NCI-H1105 treated with DMSO at 0.1 percent for 48 hours (cell line): ENCODE results near the gene SEC24A.
"Not testable (repeated sequence)": the region's sequence is repeated elsewhere in the genome, so short reads cannot be mapped to it uniquely, and the experiment has no call there.

Source experiments
- DNase-seq: peaks from one replicate; lab custom pipeline; 2025; lab: John Stamatoyannopoulos, UW

The SEC24A gene

DNA sequence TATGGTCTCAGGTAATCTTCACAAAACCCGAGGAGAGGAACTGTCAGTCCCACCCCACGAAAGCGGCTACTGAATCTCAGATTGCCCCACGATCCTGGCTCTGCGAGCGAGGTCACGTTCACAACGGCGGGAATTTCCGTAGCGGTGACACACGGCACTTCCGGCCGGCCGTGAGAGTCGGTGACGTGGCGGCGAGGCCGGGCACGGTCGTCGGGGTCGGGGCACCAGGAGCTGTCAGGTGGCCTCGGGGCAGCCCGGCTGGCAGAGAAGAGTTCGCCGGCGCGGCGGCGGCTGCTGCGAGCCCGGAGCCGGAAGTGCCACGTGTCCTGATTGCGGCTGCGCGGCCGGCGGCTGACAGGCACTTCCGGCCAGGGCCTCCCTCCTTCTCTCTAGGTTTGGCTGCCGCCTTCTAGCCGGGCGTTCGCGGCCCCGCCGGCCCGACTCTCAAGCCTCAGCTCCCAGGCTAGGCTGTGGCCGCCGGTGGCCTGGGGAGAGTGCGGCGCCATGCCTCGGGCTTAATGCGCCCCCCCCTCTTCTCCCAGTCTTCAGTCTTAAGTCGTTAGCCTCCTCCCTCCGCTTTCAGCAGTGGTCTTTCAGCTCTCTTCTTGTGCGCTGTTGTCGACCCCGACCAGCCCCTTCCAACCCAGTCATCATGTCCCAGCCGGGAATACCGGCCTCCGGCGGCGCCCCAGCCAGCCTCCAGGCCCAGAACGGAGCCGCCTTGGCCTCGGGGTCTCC, at the start of gene SEC24A:
Gene SEC24A (plus strand): TSS at position 361 of the 738 bp plus-strand sequence. CDS start 292 bp downstream, at position 653.
- peak; percentile 64 for DNase-seq

DNA sequence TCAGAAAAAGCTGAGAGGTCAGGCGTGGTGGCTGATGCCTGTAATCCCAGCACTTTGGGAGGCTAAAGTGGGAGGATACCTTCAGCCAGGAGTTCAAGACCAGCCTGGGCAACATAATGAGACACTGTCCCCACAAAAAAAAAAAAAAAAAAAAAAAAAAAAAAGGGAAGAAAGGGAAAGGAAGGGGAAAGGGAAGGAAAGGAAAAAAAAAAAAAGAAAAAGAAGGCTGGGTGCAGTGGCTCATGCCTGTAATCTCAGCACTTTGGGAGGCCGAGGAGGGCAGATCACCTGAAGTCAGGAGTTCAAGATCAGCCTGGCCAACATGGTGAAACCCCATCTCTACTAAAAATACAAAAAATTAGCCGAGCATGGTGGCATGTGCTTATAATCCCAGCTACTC, 48.8 kb upstream of the SEC24A start:
- not testable (repeated sequence) for DNase-seq

DNA sequence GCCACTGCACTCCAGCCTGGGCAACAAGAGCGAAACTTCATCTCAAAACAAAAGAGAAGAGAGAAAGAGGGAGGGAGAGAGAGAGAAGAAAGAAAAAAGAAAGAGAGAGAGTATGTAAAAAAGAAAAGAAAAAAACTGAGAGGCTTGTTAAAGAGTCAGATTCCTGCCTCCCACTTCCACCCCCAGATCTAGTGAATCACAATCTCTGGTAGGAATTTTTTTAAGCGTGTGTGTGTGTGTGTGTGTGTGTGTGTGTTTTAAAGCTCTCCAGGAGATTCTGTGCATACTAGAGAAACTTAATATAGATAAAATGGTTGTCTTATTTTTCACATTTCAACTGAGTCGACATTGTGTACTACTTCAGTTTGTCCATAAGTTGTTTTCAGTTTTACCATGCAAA, 48.0 kb upstream of the SEC24A start:
- no peak for DNase-seq

DNA sequence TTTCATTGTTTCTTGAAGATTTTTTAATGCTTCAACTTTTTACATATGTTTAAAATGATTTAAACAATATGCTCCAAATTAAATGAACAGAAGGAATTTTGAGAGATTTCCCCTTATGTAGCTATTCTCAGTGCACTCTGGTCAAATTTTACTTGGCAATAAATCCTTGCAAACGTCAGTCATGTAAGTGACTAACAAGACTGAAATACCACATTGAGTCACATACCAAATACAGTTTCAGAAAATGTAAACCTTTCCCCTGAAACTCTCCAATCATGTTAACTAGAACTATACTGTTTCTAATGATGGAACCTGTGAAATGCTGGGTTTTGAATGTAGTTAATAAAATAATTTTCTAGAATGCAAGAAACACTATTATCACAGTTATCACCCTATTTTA, 45.5 kb upstream of the SEC24A start:
- DNase-seq = no peak

DNA sequence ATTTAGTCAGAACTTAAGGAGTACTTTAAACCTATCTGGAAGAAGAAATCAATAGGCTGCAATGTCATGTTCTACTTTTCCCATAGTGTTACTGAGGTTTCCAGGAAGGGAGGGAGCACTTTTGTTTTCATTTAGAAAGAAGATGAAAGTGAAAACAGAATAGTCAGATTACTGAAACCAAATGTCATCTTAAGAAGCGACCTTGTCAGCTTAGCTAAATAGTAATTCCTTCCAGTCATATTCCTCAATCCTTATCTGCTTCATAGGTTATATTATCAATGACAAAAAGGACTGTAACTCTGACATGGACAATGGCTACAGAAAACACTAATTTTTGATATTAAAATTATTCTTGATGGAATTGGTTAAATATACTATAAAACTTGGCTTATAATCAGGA, 43.7 kb upstream of the SEC24A start:
- no peak for DNase-seq

DNA sequence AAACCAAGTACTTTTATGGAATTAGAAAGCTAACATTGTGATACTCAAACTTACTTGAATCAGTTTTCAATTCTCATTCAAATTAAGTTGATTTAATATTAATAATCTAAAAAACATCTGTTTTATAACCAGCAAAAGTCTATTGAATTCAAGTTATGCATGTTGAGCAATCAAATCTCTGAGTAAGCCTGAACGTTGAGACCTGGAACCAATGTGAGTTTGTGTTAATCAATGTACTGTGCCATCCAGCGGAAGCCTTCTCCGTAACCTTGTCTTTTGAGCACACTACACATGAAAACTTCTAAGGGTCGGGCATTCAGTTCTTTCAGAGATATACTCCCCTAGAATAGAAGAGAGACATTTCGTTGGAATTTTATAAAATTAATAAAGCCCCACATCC, 41.9 kb upstream of the SEC24A start:
- DNase-seq = no peak

DNA sequence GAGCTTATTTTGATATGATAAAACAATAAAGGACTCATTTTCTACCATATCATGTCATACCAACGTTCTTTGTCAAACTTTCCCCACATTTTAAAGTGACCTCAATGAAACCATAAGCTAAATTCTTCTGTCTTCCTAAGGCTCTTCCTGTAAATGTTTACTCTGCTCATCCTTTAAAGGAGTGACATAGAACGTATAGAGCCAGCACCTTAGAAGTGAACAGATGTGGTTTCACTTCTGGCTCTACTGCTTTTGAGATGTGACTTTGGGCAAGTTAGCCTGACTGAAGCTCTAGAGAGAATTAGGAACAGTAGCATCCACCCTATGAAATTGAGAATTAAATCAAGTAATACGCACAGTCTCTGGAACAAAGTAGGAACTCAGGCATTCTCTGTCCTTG, 40.0 kb upstream of the SEC24A start:
- DNase-seq = no peak

DNA sequence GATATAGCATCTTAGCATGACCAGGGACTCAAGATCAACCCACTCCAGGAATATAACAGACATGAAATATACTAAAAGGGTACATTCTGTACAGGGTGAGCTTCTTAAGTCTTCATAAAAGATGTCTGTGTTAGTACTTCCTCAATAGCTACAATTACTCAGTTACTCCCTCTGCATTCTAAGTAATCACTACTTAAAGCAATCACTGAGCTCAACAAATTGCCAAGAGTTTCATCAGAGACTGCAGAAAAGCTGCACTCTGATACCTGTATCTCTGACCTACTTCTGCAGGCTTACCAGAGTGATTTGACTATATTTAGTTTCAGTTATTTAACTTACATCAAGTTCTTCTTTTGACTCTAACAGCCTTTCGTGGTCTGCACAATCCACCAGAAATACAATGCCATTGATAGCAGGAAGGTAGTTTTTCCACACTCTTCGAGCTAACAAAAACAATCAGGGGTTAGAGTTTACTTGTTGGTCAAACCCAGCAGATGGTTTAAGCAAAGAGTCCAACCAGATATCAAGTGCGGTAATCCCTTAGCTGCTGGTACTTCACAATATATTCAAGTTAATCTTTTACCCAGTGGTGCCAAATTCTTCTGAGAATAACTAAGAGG, 39.2 kb upstream of the SEC24A start:
- no peak for DNase-seq

DNA sequence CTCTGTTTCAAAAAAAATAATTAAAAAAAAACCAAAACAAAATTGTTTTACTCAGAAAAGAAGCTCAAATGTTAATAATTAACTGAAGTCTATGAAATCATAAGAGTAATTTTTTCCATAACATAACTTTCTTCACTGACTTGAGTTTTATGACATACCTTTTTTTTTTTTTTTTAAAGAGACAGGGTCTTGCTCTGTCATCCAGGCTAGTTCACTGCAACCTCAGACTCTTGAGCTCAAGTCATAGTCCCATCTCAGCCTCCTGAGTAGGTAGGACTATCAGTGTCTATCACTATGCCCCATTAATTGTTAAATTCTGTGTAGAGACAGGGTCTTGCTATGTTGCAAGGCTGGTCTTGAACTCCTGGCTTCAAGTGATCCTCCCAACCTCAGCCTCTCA, 37.9 kb upstream of the SEC24A start:
- DNase-seq = no peak

DNA sequence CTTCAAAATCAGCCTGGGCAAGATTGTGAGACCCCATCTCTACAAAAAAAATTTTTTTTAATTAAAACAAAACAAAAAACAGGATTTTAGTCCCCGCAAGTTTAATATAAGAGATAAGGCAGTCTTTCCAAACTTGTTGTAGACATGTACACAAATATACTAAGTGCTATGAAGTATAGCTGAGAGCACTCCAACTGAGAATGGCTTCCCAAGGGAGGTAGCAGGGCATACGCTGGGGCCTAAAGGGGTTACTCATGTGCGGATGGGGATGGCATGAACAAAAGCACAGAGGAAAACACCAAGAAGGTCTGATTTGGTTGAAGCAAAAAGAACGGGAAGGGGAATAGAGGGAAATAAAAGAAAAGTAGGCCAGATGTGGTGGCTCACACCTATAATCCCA, 37.1 kb upstream of the SEC24A start:
- no peak for DNase-seq

DNA sequence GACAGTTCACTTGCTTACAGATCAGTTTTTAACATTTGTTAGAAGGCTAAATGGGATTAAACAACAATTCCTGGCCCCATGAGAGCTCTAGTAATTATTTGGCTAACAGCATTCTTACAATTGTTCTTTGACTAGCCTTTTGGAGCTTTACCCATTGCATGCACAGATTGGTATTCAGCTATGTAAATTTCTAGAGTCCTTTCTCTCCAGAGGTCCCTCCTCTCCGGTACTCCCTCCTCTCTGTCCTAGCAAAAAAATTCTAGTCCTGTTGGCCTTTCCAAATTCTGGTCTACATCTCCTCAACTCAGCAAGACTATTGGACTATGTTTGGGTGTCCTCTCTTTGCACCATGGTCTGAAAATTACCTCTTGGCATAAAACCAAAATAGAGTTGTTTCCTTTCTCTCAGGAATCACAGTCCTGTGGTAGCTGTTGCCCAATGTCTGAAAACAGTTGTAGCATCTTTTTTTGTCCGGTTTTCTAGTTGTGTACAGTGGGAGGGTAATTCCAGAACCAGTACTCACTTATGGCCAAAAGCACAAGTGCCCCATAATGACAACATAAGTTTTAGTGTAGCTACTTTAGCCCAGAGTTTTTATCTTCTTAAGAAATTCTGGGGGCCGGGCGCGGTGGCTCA, 34.0 kb upstream of the SEC24A start:
- DNase-seq = no peak

DNA sequence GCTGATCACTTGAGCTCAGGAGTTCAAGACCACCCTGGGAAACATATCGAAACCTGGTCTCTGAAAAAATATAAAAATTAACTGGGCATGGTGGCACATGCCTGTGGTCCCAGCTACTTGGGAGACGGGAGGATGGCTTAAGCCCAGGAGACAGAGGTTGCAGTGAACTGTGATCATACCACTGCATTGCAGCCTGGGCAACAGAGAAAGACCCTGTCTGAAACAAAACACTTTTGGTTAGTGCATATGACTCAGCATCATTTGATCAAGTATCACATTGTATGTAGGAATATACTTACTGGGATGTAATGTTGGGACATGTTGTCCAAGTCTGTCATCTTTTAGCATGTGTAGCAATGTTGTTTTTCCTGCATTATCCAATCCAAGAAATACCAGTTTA, 28.0 kb upstream of the SEC24A start:
- no peak for DNase-seq

DNA sequence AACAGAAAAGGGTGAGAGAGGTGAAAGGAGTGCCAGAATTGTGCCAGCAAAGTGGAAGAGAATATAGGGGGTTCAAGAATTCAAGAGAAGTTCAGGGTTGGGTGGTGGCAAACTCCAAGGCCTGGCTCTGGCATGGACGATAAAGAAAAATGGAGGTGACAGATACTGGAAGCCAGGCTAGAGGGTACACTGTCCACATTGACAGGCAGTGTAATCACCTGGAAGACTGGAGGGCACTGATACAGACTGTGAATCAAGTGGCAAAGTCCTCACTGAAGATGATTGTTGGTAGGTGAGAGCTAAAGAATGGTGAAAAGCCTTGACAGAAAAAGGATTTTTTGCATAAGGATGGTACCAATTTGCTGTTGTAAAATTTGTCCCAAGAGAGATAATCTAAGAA, 23.0 kb upstream of the SEC24A start:
- DNase-seq = no peak

DNA sequence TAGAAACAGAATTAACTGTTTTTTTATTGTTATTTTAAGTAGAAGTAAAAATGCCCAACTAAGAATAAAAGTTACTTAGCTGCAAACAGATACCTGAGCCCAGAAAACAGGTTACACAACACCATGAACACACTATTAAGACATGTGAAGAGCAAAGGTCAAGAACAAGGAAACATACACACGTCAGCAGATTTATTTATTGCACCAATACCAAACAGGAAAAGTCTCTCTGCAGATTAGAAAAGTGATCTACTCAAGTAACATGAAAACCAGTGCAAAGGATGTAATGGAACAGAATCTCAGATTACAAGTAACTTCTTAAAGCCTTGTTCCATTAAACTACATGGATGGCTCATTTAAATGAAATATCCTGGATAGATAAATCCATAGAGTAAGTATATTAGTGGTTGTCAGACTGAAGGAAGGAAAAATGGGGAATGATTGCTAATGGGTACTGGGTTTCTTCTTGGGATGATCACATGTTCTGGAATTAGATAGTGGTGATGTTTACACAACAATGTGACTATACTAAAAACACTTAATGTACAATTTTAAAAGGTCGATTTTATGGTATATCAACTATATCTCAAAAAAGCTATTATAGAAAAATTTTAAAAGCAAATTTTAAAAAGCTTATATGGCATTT, 22.1 kb upstream of the SEC24A start:
- DNase-seq = no peak

DNA sequence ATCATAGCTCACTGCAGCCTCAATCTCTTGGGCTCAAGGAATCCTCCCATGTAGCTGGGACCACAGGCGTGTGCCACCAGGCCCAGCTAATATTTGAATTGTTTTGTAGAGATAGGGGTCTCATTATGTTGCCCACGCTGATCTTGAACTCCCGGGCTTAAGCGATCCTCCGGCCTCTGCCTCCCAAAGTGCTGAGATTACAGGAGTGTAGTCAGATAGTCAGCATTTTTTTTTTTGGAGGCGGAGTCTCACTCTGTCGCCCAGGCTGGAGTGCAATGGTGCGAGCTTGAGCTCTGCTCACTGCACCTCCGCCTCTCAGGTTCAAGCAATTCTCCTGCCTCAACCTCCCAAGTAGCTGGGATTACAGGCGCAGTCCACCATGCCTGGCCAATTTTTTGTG, 14.4 kb upstream of the SEC24A start:
- no peak for DNase-seq

DNA sequence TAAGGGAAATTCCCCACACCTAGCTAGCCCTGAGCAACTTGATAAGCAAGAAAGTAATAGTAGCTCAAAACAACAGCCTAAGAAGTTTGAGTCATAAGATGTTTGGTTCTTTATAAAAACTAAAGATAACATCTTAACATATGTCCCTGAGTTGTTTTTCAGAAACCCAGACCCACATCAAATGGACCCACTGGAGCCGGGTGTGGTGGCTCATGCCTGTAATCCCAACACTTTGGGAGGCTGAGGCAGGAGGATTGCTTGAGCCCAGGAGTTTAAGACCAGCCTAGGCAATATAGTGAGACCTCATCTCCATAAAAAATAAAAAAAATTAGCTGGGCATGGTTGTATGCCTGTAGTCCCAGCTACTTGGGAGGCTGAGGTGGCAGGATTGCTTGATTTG, 13.2 kb upstream of the SEC24A start:
- not testable (repeated sequence) for DNase-seq

DNA sequence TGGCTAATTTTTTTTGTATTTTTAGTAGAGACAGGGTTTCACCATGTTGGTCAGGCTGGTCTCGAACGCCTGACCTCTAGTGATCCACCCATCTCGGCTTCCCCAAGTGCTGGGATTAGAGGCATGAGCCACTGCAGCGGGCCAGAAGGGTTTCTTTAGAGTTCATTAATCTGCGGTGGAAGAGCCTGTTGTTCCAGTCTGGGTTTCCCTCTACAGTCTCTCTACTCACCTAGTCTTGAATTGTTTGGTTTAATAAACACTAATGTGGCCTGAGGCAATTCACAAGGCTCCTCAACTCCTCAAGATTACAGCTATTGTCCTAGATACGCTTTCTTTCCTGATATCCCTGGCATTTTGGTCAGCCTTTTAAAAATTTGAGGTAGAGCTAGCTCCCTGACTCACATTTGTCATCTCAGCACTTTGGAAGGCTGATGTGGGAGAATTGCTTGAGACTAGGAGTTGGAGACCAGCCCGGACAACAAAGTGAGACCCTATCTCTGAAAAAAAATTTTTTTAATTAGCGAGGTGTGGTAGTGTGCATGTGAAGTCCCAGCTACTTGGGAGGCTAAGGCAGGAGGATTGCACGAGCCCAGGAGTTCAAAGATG, 11.4 kb upstream of the SEC24A start:
- no peak for DNase-seq

DNA sequence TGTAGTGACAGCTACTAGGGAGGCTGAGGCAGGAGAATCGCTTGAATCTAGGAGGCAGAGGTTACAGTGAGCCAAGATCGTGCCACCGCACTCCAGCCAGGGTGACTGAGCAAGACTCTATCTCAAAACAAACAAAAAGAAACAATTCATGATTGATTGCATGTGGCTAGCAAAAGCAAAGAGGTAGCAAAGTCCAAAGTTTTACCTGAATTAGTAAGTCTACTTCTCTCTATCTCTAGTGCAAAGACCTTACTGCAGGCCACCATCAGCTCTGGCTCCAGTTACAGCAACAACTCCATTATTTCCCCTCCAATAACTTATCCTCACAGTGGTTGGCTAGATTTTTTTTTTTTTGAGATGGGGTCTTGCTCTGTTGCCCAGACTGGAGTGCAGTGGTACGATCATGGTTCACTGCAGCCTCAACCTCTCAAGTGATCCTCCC, 9.8 kb upstream of the SEC24A start:
- no peak for DNase-seq

DNA sequence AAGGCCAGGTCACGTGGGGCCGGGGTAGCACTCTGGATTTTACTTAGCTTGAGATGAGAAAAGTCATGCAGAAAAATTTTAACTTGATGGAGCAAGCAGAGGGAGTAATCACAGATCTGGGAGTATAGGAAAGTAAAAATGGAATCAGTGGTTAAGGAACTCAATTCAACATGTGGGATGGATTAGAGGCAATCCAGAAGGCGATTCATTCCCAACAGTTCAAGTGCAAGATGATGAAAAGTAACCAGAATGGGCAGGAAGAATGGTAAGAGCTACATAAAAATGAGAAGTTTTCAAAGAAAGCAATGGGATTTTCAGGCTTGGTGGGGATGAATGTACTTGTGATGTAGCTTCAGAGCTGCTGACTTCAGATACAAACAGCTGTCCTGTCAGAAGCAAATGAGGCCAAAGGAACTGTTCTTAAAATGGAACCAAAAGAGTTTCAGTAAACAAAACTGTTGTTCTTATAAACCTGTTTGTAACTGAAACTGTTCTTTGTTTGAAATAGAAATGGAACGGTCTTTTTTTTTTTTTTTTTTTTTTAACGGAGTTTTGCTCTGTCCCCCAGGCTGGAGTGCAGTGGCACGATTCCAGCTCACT, 5.6 kb upstream of the SEC24A start:
- DNase-seq = no peak

DNA sequence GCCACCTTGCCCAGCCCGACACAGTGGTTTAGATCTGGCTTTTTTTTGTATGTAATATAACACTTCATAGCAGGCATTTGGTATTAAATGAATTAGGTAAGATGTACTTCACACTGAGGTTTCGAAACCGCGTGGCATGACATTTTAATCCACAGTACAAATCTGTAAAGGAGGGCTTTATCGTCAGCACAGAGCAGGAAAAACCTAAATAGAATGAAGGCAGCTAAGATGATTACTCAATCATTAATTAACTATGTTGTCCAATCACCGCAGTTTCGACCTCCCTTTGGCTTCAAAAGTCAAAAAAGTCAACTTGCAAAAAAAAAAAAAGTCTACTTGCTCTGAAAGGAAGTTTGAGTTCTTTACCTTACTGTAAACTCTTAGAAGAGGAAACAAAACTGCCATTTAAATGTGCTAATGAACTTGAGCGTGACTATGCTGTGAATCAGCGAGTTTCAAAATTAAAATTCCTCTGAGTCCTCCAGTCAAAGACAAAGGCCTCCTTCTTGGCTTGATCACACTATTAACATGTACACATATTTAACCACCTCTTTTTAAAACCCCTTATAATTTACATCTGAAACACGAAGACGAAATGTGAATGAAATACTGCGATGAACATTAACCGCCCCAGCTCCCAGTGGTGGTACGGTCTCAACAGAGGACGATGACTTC, 698 bp upstream of the SEC24A start:
- no peak for DNase-seq

DNA sequence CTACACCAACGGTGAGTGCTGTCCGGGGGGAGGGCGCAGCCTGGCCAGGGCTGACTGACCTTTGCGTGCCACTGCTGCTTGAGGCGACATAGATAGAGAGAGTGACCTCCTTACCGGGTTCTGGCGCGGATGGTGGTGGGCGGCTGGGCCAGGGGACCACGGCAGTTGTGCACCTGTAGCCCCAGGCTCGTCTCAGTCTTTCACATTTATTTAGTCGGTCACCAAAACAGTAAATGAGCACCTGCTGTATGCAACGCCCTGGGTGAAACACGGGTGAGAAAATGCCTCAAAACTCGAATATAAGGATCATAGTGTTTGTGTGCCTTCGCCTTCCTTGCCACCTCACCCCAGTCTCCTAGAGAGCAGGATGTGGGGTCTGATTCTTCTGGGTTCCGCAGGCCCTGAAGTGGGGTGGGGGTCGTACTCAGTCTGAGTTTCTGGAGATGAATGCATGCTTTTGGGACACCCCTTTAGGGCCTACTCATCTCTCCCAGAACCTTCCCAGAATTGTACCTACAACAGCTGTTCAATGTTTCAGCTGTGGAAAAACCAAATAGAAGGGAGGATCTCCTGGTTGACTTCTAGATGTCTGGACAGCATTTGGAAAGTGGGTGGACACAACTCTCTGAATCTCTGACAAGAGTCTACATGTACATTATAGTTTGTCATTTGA, 714 bp downstream of the SEC24A start:
- DNase-seq = no peak
